IMR-90 (cell line): Measurements from ENCODE around the gene PASD1. TPM values are rescaled to one million over a fixed set of nuclear protein-coding genes. Genes with fewer than 3 reads are reported as not detected.

Source experiments
- ATAC-seq: fragments of 200-7000 bp; cut with Tn5 transposase; 2 replicates; pipeline ENCODE4 v1.9.1; 2020; ENCODE audit warnings: low read depth, mild to moderate bottlenecking, moderate library complexity
- BruUV-seq: library from RNA; stranded (reverse); fragments of 400-500 nt; replicated peaks from 2 replicates; lab custom pipeline; 2021; lab: Mats Ljungman, UMichigan
- CTCF ChIA-PET: fragments of 300-600 bp; formaldehyde crosslinking; extraction: SDS; loops from one replicate; lab custom pipeline; 2021; ENCODE audit warnings: antibody characterized with exemption; lab: Yijun Ruan, JAX
- POLR2A ChIA-PET: fragments of 300-600 bp; sonication (Branson Sonifier 250); formaldehyde crosslinking; loops from one replicate; lab custom pipeline; 2022; ENCODE audit warnings: antibody characterized with exemption; ENCODE audit not compliant: unreplicated experiment; lab: Charles Lee
- DNase-seq: peaks from one replicate; pipeline ENCODE4 v3.0.0; 2013
- H2AFZ ChIP-seq: replicated peaks from 2 replicates; pipeline ENCODE3; 2013; ENCODE audit warnings: low read length, mild to moderate bottlenecking; ENCODE audit not compliant: poor library complexity
- H2AK5ac ChIP-seq: 2 replicates; pipeline ENCODE4 v1.6.1; 2013; ENCODE audit warnings: low read depth, low read length, inconsistent platforms
- H2AK9ac ChIP-seq: replicated peaks from 2 replicates; pipeline ENCODE3; 2013; ENCODE audit warnings: mild to moderate bottlenecking, low read depth, low read length, moderate library complexity; ENCODE audit not compliant: poor library complexity
- H2BK120ac ChIP-seq: 2 replicates; pipeline ENCODE4 v1.6.1; 2013; ENCODE audit warnings: low read depth, low read length, inconsistent platforms
- H2BK15ac ChIP-seq: 3 replicates; pipeline ENCODE4 v1.6.1; 2013; ENCODE audit warnings: low read depth, low read length, inconsistent platforms
- H2BK20ac ChIP-seq: 2 replicates; pipeline ENCODE4 v1.6.1; 2013; ENCODE audit warnings: low read depth, mild to moderate bottlenecking, inconsistent platforms, low read length, moderate library complexity
- H2BK5ac ChIP-seq: 2 replicates; pipeline ENCODE4 v1.6.1; 2013; ENCODE audit warnings: mild to moderate bottlenecking, low read depth, low read length, inconsistent platforms; ENCODE audit not compliant: poor library complexity, severe bottlenecking
- H3K14ac ChIP-seq: replicated peaks from 2 replicates; pipeline ENCODE4 v1.6.1; 2013; ENCODE audit warnings: low read depth, low read length, inconsistent platforms
- H3K18ac ChIP-seq: 2 replicates; pipeline ENCODE4 v1.6.1; 2013; ENCODE audit warnings: low read depth, low read length, control low read depth
- H3K23ac ChIP-seq: 2 replicates; pipeline ENCODE4 v1.6.1; 2013; ENCODE audit warnings: low read depth, low read length, inconsistent platforms
- H3K27ac ChIP-seq: 2 replicates; pipeline ENCODE4 v1.5.1; 2013; ENCODE audit warnings: mild to moderate bottlenecking, control low read depth, low read length; ENCODE audit not compliant: insufficient read depth
- H3K27me3 ChIP-seq: 2 replicates; pipeline ENCODE4 v1.6.1; 2013; ENCODE audit warnings: low read length; ENCODE audit not compliant: control insufficient read depth, insufficient read depth
- H3K36me3 ChIP-seq: 2 replicates; pipeline ENCODE4 v1.6.1; 2013; ENCODE audit warnings: low read length, mixed read lengths; ENCODE audit not compliant: control insufficient read depth, insufficient read depth
- H3K4ac ChIP-seq: 2 replicates; pipeline ENCODE4 v1.6.1; 2013; ENCODE audit warnings: low read depth, low read length, inconsistent platforms
- H3K4me1 ChIP-seq: 2 replicates; pipeline ENCODE4 v1.6.1; 2013; ENCODE audit warnings: low read length, mixed read lengths; ENCODE audit not compliant: control insufficient read depth, insufficient read depth
- H3K4me2 ChIP-seq: 2 replicates; pipeline ENCODE4 v1.6.1; 2013; ENCODE audit warnings: low read depth, mild to moderate bottlenecking, control low read depth, low read length, moderate library complexity
- H3K4me3 ChIP-seq: 2 replicates; pipeline ENCODE4 v1.5.1; 2013; ENCODE audit warnings: low read depth, mild to moderate bottlenecking, control low read depth, low read length, moderate library complexity; ENCODE audit not compliant: insufficient read depth
- H3K56ac ChIP-seq: 2 replicates; pipeline ENCODE4 v1.6.1; 2013; ENCODE audit warnings: low read length, inconsistent platforms; ENCODE audit not compliant: insufficient read depth; ENCODE audit errors: extremely low read depth
- H3K79me1 ChIP-seq, 2 experiments: 2 replicates each; pipeline ENCODE4 v1.6.1; 2013; ENCODE audit warnings: low read length in 2 of 2, inconsistent platforms in 1 of 2, low read depth in 1 of 2
- H3K9ac ChIP-seq: 2 replicates; pipeline ENCODE4 v1.6.1; 2013; ENCODE audit warnings: low read depth, low read length, control low read depth
- H3K9me1 ChIP-seq: 2 replicates; pipeline ENCODE4 v1.6.1; 2013; ENCODE audit warnings: low read length, inconsistent platforms; ENCODE audit not compliant: insufficient read depth
- H3K9me3 ChIP-seq: 2 replicates; pipeline ENCODE4 v1.6.1; 2013; ENCODE audit warnings: low read length; ENCODE audit not compliant: control insufficient read depth, insufficient read depth
- H4K20me1 ChIP-seq: 2 replicates; pipeline ENCODE4 v1.6.1; 2013; ENCODE audit warnings: low read length, inconsistent platforms; ENCODE audit not compliant: insufficient read depth
- H4K5ac ChIP-seq: 2 replicates; pipeline ENCODE4 v1.6.1; 2013; ENCODE audit warnings: mild to moderate bottlenecking, low read depth, low read length, control low read depth
- H4K8ac ChIP-seq, 2 experiments: 2 replicates each; pipeline ENCODE4 v1.6.1; 2013; ENCODE audit warnings: low read depth in 2 of 2, low read length in 2 of 2, control low read depth in 1 of 2, inconsistent platforms in 1 of 2
- H4K91ac ChIP-seq: 2 replicates; pipeline ENCODE4 v1.6.1; 2013; ENCODE audit warnings: low read depth, low read length, inconsistent platforms; ENCODE audit not compliant: insufficient read depth
- BHLHE40 ChIP-seq: fragments of 150-350 bp; IDR thresholded peaks from 2 replicates; pipeline ENCODE4 v1.6.1; 2016; ENCODE audit warnings: mild to moderate bottlenecking, low read depth, low read length
- CEBPB ChIP-seq: IDR thresholded peaks from 2 replicates; pipeline ENCODE4 v1.6.1; 2012; ENCODE audit warnings: low read depth, low read length, improper control_type of control experiment
- CHD1 ChIP-seq: IDR thresholded peaks from 2 replicates; pipeline ENCODE4 v1.6.1; 2012; ENCODE audit warnings: low read depth, low read length, improper control_type of control experiment
- CTCF ChIP-seq: conservative IDR thresholded peaks from 2 replicates; pipeline ENCODE4 v1.5.1; 2012; ENCODE audit warnings: mild to moderate bottlenecking, low read depth, low read length, improper control_type of control experiment
- ELK1 ChIP-seq: fragments of 150-350 bp; IDR thresholded peaks from 2 replicates; pipeline ENCODE4 v1.6.1; 2016; ENCODE audit warnings: low read depth, mild to moderate bottlenecking, low read length, moderate library complexity, borderline replicate concordance
- FOS ChIP-seq: fragments of 150-350 bp; IDR thresholded peaks from 2 replicates; pipeline ENCODE4 v1.6.1; 2016; ENCODE audit warnings: low read depth, low read length
- MAFK ChIP-seq: IDR thresholded peaks from 2 replicates; pipeline ENCODE4 v1.6.1; 2012; ENCODE audit warnings: low read depth, low read length, improper control_type of control experiment
- MAZ ChIP-seq: IDR thresholded peaks from 2 replicates; pipeline ENCODE4 v1.6.1; 2012; ENCODE audit warnings: low read depth, mild to moderate bottlenecking, low read length, improper control_type of control experiment, moderate library complexity, borderline replicate concordance
- MXI1 ChIP-seq: IDR thresholded peaks from 2 replicates; pipeline ENCODE4 v1.6.1; 2012; ENCODE audit warnings: low read depth, mild to moderate bottlenecking, low read length, moderate library complexity, borderline replicate concordance
- NFE2L2 ChIP-seq: fragments of 150-350 bp; IDR thresholded peaks from 2 replicates; pipeline ENCODE4 v1.6.1; 2016; ENCODE audit warnings: low read depth, mild to moderate bottlenecking, low read length
- POLR2A ChIP-seq: IDR thresholded peaks from 2 replicates; pipeline ENCODE4 v1.6.1; 2012; ENCODE audit warnings: mild to moderate bottlenecking, low read depth, low read length
- RAD21 ChIP-seq: IDR thresholded peaks from 2 replicates; pipeline ENCODE4 v1.6.1; 2012; ENCODE audit warnings: low read length, improper control_type of control experiment
- RCOR1 ChIP-seq: IDR thresholded peaks from 2 replicates; pipeline ENCODE4 v1.6.1; 2012; ENCODE audit warnings: mild to moderate bottlenecking, low read length, improper control_type of control experiment; ENCODE audit not compliant: insufficient replicate concordance
- RFX5 ChIP-seq: IDR thresholded peaks from 2 replicates; pipeline ENCODE4 v1.8.0; 2012; ENCODE audit warnings: low read depth, mild to moderate bottlenecking, low read length, moderate library complexity
- SMC3 ChIP-seq: fragments of 150-350 bp; IDR thresholded peaks from 2 replicates; pipeline ENCODE4 v1.6.1; 2016; ENCODE audit warnings: low read depth, mild to moderate bottlenecking, antibody characterized with exemption, low read length, moderate library complexity
- USF2 ChIP-seq: fragments of 150-350 bp; IDR thresholded peaks from 2 replicates; pipeline ENCODE4 v1.6.1; 2017; ENCODE audit warnings: mild to moderate bottlenecking, antibody characterized with exemption, low read length, low read depth
- WGBS, 2 experiments: methylation state at CpG; one replicate each; pipeline versions ENCODE4 v1.1.5 to v1.1.7; 2013; ENCODE audit warnings: missing lambda C conversion rate in 2 of 2; ENCODE audit not compliant: insufficient read length in 1 of 2; ENCODE audit errors: extremely low coverage in 2 of 2; 5-methylcytosine and 5-hydroxymethylcytosine counted together
- dilution Hi-C: fragments of 300-500 bp; cut with HindIII; formaldehyde crosslinking; loops from one replicate; pipeline ENCODE4 v1.14.3; 2018; ENCODE audit warnings: low sequenced_read_pairs; ENCODE audit not compliant: unreplicated experiment
- in situ Hi-C: fragments of 300-500 bp; cut with MboI; formaldehyde crosslinking; loops from 3 replicates; pipeline ENCODE4 v1.14.3; 2019; ENCODE audit warnings: low sequenced_read_pairs, inconsistent platforms, mixed read lengths
- intact Hi-C: fragments of 100-400 bp; cut with micrococcal nuclease; formaldehyde crosslinking; loops from 2 replicates; pipeline ENCODE4 v1.10.0; 2022
- polyA plus RNA-seq, 3 experiments: library from polyadenylated mRNA; depleted of rRNA; stranded (reverse); fragments of >200 nt; gene quantifications; 2 replicates each; pipeline ENCODE4 v1.2.3, GENCODE V29; 2012; ENCODE audit warnings: low replicate concordance in 1 of 3
- total RNA-seq: library from RNA; depleted of rRNA; stranded (reverse); fragments of >200 nt; gene quantifications from 2 replicates; pipeline ENCODE4 v1.2.3, GENCODE V29; 2012

PASD1 gene
- total and polyA plus RNA-seq, 2 of the 4 experiments (the other 2 are of a cell fraction) = not detected

GRCh38 chrX:151710457-151710856, 147.0 kb downstream of the PASD1 start:
- Histone ChIP-seq H4K8ac (no peak overlapping the region), H3K27ac (no peak overlapping the region), H3K9me1 (no peaks in the 10 kb centered on the region), H3K36me3 (no peaks in the 10 kb centered on the region), H2AFZ (no peak overlapping the region), H3K56ac (no peak overlapping the region), H2AK9ac (no peak overlapping the region), H3K79me1 (no peaks in the 10 kb centered on the region), H4K5ac (no peak overlapping the region), H3K18ac (no peak overlapping the region), H3K27me3 (no peaks in the 10 kb centered on the region; the same call in 1 of the 2 replicates), H2BK20ac (no peak overlapping the region), H3K4me3 (no peak overlapping the region), H2BK120ac (no peak overlapping the region), H2BK5ac (no peak overlapping the region), H4K91ac (no peak overlapping the region), H3K4me1 (no peaks in the 10 kb centered on the region), H3K9ac (no peak overlapping the region), H2BK15ac (no peak overlapping the region), H3K9me3 (peaks cover 3% of the 10 kb centered on the region; the same call in 1 of the 2 replicates), H4K20me1 (no peaks in the 10 kb centered on the region), H3K4ac (no peak overlapping the region), H3K14ac (no peak overlapping the region), H3K4me2 (no peak overlapping the region), H2AK5ac (no peak overlapping the region), H3K23ac (no peak overlapping the region)
- POLR2A ChIA-PET = no interaction called here
- intact Hi-C loops (no loop called here), dilution Hi-C loops (no loop called here), in situ Hi-C loops (no loop called here)
- CTCF ChIA-PET = no interaction called here
- DNase-seq = no peak
- BruUV-seq = no TSS peak
- no peak for ATAC-seq
- WGBS, 2 experiments = no CpG with 5 or more reads among the region's 2 CpGs
- no peak for TF ChIP-seq MAFK
- TF ChIP-seq MAZ = no peak
- no peak for TF ChIP-seq MXI1
- no peak for TF ChIP-seq NFE2L2
- no peak for TF ChIP-seq CHD1
- no peak for TF ChIP-seq POLR2A
- no peak for TF ChIP-seq FOS
- TF ChIP-seq RCOR1 = no peak
- TF ChIP-seq BHLHE40 = no peak
- no peak for TF ChIP-seq CTCF
- no peak for TF ChIP-seq ELK1
- no peak for TF ChIP-seq RFX5
- TF ChIP-seq RAD21 = no peak
- no peak for TF ChIP-seq CEBPB
- no peak for TF ChIP-seq USF2
- TF ChIP-seq SMC3 = no peak
